NCI-H2196 treated with DMSO at 0.1 percent for 48 hours (cell line): ENCODE data around the gene RBM6.
"Not testable (repeated sequence)": the region's sequence is repeated elsewhere in the genome, so short reads cannot be mapped to it uniquely, and the experiment has no call there.

Experiments used
- DNase-seq: peaks from one replicate; lab custom pipeline; 2025; ENCODE audit not compliant: unreplicated experiment; lab: John Stamatoyannopoulos, UW

RBM6 gene, protein sequence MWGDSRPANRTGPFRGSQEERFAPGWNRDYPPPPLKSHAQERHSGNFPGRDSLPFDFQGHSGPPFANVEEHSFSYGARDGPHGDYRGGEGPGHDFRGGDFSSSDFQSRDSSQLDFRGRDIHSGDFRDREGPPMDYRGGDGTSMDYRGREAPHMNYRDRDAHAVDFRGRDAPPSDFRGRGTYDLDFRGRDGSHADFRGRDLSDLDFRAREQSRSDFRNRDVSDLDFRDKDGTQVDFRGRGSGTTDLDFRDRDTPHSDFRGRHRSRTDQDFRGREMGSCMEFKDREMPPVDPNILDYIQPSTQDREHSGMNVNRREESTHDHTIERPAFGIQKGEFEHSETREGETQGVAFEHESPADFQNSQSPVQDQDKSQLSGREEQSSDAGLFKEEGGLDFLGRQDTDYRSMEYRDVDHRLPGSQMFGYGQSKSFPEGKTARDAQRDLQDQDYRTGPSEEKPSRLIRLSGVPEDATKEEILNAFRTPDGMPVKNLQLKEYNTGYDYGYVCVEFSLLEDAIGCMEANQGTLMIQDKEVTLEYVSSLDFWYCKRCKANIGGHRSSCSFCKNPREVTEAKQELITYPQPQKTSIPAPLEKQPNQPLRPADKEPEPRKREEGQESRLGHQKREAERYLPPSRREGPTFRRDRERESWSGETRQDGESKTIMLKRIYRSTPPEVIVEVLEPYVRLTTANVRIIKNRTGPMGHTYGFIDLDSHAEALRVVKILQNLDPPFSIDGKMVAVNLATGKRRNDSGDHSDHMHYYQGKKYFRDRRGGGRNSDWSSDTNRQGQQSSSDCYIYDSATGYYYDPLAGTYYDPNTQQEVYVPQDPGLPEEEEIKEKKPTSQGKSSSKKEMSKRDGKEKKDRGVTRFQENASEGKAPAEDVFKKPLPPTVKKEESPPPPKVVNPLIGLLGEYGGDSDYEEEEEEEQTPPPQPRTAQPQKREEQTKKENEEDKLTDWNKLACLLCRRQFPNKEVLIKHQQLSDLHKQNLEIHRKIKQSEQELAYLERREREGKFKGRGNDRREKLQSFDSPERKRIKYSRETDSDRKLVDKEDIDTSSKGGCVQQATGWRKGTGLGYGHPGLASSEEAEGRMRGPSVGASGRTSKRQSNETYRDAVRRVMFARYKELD

DNA sequence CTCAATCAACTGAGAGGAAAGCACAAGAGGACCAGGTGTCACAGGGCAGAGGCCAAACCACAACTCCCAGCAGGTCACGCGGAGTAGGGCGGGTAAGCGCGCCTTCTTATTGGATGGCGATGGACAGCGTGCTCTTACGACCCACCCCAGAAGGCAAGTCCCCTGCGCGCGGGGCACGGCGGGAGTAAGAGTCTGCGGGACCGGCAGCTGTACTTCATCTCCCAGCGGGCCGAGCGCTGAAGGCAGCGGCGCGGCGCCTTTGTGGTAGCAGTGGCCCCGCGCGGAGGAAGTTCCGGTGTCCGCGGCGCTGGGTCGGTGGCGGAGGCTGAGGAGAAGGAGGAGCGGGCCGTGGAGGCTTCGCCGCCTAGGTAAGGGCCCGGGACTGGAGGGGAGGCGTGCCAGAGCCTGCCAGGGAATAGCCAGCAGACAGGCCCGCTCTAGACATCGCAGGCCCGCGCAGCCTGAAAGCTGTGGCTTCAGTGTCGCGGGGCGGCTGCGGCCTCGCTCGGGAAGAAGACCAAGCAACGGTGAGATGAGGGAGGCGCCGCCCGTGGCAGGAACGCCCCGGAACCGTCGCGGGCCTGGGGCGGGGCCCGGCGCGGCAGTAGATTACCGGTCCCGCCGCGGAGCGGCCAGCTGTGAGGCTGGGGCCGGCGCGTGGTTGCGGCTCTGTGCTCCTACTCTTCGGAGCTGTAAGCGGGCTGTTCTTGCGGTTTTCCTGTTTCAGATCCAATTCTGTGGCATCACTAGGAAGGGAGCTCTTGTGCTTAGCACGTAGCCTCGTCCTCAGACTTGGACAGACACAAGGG lies at the start of gene RBM6:
RBM6 (plus strand) TSS at position 293 of the 809 bp plus-strand sequence. CDS start 22,492 bp downstream, outside the sequence.
- peak; percentile 88 for DNase-seq

DNA sequence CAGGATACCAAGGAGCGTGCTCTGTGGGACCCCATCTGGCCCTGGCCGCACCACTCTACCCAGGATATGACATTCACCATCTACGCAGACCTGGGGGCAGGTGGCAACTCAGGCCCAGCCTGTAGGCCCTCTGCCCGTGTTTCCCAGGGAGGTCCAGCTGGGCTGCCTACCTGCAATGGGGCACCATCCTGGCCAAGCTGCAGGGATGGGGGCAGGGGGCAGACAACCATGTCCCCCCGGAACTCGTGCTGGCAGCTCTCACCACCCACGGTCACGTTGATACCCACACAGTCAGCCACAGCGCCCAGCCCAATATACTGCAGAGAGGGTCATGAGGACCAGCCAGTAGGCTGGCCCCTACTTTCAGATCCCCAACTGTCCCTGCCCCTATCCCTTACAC lies 44.2 kb upstream of the RBM6 start:
- no peak for DNase-seq

DNA sequence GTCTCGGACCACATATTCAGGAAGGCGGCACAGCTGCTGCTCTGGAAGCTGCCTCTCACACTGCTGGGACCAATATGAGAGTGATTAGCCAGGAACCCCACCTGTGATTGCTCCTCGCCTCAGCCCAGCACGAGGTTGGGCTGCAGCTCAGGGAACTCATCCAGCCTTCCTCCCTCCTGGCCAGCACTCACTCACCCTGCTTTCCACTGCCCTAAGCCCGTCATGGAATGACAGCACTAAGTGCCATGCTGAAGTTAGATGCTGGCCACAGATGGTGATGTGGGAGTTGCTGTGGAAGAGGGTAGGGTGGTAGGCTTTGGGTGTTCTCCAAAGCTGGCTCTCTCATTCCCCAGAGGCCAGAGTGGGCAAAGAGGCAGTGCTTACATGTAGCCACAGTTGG lies 43.6 kb upstream of the RBM6 start:
- no peak for DNase-seq

DNA sequence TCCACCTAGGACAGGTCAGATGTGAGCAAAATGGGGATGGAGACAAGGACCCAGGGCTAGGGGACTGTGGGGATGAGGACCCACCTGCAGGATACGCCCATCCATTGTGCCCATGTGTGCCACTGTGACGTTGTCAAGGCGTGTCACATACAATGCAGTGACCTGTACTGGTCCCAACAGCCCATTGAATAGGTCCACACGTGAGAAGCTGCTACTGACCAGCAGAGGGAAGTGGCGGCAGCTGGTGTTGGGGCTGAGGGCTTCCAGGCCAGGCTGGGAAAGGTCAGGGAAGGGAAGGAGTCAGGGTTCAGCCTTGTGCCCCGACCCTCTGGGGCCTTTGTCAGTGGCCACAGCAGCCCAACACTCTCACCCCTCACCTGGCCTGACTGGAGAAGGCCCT lies 41.0 kb upstream of the RBM6 start:
- DNase-seq = no peak

DNA sequence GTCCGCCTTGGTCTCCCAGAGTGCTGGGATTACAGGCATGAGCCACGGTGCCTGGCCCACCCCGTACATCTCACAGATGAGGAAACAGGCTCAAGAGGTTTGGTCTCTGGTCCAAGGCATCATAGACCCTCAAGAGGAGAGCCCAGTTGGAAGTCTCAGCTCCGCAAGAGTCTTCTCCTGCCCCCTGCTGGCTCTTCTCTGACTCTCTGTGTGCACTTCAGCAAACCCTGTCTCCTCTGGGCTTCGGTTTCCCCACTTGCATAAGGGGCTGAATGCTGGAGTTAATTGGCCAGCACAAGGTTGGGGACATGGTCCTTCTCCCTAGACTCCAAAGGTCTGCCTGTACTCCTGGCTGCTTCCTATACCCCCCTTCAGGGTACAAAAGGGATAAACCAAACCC lies 40.1 kb upstream of the RBM6 start:
- DNase-seq = no peak

DNA sequence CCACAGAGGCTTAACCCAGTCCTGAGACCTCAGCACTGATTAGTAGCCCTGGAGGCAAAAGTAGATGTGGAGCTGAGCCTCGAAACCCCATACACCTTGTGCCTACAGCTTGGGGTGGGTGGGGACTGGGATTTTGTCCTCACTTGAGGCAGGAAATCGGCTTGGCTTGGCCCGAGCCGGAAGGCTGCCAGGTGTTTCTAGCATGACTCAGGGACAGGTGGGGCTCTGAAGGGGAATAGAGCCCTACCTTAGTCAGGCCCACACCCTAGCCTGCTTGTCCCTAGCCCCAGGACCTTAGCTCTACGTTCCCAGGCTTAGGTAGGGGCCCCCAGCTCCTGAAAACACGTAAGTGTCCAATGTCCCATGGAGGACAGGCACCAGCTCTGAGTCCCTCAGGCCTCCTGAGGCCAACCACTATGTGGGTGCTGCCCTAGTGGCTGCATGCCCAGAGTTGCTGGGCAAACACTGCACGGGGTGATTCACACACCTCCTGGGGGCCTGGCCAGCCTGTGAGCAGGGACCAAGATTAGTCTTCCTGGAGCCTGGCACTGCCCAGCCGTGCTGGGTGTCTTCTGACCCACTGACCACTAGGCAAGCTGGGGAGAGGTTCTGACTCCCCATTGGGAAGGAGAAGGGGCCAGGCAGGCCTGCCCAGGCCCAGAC lies 39.3 kb upstream of the RBM6 start:
- peak; percentile 38 for DNase-seq

DNA sequence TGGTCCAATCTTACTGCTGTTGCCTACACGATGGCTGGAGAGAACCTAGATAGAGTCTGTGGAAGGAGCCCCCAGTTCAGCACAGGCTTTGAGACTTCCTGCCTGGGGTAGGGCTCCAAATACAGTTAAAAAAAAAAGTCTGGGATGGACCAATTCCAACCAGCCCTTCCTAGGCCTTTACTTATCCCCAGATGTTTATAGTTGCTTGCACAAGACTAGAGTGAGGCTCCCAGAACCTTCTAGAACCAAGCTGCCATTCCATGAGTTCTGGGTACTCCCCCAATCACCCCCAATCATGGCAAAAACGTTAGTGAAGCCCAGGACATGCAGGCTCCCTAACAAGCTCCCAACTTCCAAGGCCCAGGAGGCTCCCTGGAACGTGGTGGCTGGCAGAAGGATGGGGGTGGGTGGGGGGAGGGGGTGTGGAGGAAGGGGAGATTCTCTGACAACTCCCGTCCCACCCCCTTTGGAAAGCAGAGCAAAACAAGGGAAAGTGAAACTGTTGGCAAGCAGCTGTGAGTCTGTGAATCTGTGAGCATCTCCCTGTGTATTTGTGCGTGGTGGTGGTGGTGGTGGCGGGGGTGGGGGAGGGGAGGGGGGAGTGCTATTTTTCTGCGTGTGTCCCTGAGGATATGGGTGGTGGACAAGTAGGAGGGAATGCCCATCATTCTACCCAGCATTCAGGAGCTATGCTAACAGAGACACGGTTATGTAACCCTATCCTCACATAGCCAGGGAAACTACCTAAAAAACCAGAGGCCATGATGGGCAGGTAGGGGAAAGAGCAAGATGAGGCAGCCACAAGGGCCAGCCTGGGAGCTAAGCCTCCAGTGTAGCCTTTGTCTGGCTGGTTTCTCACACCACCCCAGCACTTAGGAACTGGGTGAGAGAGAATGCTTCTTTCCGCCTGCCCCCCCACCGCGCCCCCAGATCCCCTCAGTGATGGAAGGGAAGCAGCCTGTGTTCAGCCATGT lies 38.3 kb upstream of the RBM6 start:
- DNase-seq = no peak

DNA sequence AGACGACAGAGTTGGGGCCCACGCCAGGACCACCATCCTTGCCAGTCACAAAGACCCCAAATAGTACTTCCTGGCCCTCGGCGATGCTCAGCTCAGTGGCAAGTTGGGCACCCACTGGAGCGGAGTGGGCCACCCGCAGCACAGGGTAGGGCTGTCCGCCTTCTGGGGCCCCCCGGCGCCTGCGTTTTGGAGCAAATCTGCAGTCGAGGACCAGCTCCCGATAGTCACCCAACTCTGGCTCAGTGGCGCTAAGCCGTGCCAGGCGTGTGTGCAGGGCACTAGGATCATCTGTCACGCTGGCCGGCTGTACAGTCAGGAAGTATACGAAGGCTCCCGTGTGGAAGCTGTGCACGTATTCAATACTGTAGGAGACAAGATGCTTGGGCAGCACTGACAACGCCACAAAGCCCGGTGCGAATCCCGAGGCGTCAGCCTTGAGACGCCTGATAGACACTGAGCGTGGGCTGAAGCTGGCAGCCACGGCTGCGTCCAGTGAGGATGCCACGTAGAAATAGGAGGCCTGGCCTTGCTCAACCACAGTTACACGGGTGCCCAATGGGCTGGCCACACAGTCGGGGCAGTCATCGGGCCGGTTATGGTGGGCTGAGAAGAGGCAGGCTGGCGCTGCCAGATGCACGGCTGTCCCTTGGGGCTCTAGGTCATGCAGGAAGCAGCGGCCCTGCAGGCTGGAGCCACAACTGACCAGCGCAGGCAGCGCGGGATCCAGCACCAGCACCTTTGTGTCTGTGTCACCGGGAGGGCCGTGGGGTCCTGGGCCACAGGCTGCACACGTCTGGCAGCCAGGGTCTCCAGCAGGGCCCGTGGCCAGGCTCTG lies 37.2 kb upstream of the RBM6 start:
- DNase-seq = no peak

DNA sequence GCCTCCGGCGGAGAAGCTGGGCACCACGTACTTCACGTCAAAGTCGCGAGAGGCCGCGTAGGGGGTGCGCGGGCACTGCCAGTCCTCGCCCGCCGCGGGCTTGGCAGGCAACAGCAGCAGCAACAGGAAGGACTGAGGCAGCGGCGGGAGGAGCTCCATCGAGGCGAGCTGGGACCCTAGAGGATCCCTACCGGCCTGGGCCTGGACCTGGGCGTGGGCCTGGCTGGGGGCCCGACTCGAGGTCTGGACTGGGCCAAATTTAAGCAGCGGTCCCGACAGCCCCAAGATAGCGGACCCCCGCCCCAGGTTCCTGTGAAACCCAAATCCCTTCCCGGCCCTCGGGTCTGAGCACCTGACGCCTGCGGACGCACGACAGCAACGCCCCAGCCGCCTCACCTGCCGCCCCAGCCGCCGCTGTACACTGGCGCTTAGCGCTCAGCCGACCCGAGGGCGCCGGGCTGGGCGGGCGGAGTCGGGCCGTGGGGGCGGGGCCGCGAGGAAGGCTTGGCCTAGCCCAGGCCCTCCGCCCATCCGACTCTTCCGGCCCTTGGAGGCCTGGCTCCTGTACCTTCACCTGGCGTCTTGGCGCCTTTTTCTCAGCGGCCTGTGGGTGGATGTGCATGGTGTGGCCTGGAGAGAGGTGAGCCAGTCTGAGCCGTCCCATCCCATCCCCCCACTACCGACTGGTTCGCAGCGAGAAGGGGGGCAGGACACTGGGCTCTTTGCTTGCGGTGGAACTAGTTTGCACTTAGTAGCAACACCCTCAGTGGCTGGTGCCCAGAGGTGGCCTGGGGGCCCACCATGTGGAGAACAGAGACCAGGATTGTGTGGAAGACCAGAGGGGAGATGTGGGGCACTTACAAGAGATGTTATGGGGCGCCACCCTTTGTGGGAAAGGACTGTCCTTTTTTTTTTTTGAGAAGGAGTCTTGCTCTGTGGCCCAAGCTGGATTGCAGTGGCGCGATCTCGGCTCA lies 36.2 kb upstream of the RBM6 start, which contains the start of gene MST1R:
MST1R (minus strand) TSS at position 423 of the 974 bp plus-strand sequence; CDS start at position 159, 264 bp downstream.
- peak; percentile 87 for DNase-seq

DNA sequence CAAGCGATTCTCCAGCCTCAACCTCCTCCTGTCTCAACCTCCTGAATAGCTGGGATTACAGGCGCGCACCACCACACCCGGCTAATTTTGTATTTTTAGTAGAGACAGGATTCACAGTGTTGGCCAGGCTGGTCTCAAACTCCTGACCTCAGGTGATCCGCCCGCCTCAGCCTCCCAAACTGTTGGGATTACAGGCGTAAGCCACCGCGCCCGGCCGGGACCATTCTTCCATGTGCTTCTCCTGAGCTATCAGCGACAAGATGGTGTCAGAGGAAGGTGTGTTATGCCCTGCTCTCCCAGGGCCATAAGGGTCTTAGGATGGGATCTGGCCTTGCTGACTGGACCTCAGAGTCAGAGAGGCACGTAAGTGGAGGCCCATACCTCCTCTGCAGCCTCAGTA lies 35.5 kb upstream of the RBM6 start:
- DNase-seq = not testable (repeated sequence)

DNA sequence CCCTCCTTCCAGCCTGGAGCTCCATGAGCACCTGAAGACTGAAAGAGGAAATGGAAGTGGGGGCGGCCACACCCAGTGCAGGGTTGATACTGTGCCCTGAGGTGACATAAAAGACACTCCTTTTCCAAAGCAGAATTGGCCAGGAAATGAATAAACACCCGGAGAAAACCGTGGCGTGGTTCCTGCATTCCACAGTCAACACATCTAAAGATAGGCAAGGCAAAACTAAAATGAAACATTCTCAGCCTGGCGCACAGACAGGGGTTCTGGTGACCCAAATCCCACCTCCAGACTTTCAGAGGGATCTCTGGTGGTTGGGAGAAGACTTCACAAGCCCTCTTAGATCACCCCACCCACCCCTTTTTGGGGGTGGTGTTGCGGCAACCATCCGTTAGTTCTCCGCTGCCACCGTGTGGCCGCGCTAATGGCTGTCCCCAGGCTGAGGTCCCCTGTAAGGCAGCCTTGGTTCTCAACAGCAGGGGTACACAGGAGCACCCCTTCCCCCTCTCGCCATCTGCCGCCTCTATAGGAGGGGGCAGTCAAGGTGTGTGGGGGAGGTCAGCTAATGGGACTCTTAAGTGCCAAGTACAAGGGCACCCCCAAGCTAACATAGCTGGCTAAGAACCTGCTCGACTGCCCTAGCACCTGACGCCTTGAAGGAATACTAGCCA lies 33.7 kb upstream of the RBM6 start:
- no peak for DNase-seq

DNA sequence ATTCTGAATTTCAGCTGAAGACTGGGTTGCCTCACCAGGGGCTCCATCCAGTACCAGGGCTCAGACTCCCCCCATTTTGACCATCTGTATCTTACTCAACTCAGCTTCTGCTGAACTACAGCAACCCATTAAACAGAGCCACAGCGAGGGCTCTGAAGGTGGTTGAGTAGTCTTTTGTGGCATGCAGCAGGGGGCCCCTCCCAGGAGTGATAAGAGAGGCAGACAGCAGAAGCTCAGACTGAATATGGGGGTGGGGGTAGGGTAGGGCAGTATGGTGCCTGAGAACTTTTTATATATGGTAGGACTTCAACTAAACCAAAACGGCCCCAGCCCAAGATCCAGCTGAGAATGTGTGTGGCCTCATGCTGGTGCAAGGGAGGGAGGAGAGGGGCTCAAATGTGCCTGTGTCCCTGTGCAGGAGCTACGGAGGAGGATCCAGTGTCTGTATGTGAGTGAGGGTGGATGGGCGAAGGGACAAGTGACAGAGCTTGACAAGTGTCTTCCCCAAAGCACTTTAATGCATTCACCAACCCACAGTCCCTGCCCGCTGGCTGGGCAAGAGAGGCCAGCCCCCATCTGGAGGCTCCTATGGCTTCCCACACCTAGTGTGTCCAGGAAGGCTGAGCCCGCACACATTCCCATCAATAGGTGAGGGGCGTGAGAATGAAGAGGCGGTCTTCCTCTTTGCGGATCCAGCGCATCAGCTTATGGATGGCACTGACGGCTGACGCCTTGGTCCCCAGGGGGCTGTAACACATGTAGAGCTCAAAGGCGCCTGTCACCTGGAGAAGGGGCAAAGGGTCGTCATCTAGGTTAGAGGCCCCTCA lies 31.4 kb upstream of the RBM6 start:
- DNase-seq = no peak

DNA sequence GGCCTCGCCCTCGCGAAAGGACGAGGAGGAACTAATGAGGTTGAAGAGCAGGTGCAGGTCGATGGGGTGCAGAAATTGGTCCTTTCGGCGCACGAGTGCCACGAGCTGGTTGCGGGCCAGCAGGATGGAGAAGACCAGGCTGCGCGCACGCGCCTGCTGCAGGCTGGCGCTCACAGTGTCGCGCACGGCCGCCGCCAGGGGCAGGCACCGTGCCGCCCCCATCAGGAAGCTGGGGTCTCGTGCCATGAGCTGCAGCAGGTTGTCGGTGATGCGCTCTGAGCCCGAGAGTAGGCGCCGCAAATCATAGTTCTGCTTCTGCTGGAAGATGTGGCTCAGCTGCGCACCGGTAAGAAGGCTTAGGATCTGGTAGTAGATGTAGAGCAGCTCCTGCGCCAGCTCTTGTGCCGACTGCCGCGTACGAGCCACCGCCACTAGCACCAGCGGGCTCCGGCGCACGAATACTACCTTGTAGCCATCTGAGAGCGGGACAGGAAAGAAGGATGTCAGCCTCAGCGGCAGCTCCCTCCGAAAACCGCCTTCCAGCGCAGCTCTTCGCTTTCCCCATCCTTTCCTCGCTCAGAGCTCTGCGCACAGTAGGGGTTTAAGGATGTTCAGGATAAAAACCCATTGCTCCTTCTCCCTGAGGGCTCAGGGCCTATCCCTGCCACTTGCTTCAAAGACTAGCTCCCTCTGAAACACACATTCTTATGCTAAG lies 29.4 kb upstream of the RBM6 start:
- no peak for DNase-seq

DNA sequence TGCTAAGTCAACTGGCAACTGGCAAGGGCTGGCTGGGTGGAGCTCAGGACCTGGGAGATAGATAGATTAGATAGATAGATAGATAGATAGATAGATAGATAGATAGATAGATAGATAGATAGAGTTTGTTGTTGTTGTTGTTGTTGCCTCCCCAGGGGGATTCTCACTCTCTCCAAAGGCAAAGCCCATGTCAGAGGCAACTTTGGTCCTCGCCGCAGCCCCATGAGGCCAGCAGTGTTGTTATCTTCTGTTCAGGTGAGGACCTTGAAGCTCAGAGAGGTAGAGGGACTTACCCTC lies 28.9 kb upstream of the RBM6 start:
- DNase-seq = no peak

DNA sequence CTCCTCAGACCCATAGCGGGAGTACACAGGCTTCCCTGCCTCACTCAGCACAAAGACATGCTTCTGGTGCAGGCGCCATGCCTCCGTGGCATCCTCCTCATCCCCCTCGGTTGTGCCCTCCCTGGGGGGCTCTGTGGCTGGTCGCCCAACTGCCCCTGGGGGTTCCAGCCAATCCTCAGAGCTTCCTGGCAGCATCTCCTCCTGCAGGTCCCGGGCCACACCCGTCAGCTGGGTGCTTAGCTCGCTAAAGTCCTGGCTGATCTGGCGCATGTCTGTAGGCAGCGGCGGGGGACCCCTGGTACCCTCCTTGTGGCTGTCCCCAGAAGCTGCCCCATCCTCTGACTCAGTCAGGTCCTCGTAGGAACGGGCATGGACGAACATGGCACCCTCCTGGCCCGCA lies 28.3 kb upstream of the RBM6 start:
- no peak for DNase-seq
